Epithelial cell of esophagus (primary cell): ENCODE measurements around the gene KAT2A.

Source experiments
- DNase-seq: peaks from one replicate; pipeline ENCODE4 v3.0.0; 2010; ENCODE audit warnings: low read depth
- H3K4me3 ChIP-seq: 2 replicates; pipeline ENCODE4 v1.5.1; 2011; ENCODE audit warnings: mild to moderate bottlenecking, low read length, control low read depth
- TF ChIP-seq, protein P1 (sequence below): IDR thresholded peaks from 2 replicates; pipeline ENCODE4 v1.5.1; 2011; ENCODE audit warnings: low read depth, mild to moderate bottlenecking, low read length, control low read depth, inconsistent platforms; ENCODE audit not compliant: insufficient read depth; ENCODE audit errors: missing control alignments

The KAT2A gene

DNA sequence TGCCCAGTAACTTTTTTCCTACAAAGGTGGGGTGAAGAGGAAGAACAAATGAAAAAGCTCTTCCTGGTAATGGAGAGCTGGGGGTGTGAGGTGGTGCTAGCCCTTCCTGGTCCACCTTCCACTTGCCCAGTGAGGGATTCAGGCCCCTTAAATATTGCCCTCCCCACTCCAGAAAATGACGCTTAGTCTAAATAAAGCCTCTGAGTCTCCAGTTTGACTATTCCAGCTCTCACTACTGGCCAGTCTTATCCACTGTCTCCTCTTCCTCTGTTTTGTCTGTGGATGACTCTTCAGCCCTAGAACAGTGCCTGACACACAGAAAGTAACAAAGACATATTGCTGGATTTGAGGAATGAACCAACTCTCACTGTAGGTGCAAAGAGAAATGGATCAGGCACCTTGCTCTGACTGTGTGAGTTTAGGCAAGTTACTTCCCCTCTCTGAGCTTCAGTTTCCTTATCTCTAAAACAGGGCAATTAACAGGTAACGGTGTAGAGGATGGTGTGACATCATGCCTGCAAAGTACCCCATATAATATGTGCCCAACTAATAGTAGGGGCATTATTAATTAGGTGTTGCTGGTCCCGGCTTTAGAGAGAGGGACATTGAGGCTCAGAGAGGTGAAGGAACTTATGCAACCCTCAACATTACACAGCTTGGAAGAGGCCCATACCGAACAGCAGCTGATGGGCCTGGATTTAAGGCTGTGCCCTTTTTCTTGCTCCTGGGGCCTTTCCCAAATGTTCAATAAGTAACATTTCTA is 44.2 kb downstream of the KAT2A start:
- DNase-seq: no peak
- H3K4me3 ChIP-seq: no peak overlapping the region
- TF ChIP-seq, protein P1, sequence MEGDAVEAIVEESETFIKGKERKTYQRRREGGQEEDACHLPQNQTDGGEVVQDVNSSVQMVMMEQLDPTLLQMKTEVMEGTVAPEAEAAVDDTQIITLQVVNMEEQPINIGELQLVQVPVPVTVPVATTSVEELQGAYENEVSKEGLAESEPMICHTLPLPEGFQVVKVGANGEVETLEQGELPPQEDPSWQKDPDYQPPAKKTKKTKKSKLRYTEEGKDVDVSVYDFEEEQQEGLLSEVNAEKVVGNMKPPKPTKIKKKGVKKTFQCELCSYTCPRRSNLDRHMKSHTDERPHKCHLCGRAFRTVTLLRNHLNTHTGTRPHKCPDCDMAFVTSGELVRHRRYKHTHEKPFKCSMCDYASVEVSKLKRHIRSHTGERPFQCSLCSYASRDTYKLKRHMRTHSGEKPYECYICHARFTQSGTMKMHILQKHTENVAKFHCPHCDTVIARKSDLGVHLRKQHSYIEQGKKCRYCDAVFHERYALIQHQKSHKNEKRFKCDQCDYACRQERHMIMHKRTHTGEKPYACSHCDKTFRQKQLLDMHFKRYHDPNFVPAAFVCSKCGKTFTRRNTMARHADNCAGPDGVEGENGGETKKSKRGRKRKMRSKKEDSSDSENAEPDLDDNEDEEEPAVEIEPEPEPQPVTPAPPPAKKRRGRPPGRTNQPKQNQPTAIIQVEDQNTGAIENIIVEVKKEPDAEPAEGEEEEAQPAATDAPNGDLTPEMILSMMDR: no peak

DNA sequence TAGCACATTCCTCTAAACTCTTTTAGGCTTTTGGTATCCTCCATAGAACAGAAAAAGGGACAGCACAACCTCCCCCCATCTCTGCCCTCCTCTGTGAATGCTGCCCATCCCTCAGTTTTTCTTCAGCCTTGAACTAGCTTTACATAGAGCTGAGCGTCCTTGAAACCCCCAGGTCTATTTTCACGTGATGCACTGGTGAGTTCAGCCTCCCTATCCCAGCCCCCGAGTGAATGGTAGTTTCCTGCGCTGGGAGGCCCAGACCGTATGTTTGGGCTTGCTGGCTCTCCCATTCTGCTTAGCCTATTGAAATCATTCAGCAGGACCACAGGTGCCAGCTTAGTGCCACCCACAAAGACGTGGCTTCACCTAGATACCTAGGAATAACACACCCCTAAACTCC is 45.4 kb downstream of the KAT2A start:
- TF ChIP-seq, protein P1: no peak
- no peak overlapping the region for H3K4me3 ChIP-seq
- no peak for DNase-seq

DNA sequence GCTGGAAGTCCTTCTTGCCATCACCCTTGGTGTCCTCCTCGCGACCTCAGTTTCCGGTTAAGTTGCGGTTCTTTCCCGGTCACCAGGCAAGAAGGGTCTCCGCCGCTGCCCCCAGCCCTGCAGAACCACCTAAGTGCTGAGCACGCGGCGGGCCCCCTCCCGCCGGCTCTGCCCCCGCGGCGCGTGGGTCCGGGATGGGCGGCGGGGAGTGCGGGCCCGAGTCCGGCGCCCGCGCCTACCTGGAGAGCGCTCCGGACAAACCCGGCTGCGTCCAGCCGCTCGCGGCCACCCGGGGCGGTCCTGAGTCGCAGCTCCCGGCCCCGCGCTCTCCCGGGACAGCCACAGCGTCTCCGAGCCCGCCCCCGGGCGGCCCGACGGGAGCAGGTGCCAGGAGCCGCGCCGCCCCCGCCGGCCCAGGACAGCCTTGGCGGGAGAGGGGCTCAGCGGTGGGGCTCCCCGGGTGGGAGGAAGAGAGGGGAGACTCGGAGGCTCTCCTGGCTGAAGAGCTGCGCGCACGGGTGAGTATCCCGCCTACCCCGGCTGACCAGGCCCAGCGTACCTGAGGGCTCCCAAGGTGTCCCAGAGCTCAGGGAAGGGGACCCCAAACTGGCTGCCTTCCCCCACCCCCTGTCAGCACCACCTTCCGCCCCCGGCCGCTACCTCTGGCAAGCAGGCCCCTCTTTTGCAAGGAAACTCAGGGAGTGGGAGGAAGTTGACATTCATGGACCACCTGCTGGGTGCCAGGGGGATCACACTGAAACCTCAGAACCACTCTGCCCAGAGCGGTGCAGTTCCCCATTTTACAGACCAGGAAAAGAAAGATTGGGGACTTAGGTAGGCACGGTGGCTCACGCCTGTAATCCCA is 48.6 kb downstream of the KAT2A start:
- TF ChIP-seq, protein P1: no peak
- no peak for DNase-seq
- no peak overlapping the region for H3K4me3 ChIP-seq

DNA sequence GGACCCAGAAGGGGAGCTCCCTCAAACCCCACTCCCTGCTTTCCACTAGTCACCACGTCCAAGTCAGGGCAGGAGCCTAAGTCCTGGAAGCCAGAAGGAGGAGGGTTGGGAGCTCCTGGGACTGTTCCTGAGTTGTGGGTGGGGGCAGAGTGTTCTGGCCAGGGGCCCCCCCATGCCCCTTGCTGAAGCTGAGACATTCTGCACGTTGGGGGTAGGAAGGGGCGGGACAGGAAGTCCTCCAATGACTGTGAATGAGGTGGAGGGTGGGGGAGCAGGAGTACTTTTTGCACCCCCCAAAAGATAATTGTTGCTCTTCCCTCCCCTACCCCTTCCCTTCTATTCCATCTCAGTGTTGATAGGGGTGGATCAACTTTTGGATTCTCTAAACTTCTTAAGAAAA is 49.4 kb downstream of the KAT2A start:
- no peak for DNase-seq
- TF ChIP-seq, protein P1: no peak
- H3K4me3 ChIP-seq: no peak overlapping the region

DNA sequence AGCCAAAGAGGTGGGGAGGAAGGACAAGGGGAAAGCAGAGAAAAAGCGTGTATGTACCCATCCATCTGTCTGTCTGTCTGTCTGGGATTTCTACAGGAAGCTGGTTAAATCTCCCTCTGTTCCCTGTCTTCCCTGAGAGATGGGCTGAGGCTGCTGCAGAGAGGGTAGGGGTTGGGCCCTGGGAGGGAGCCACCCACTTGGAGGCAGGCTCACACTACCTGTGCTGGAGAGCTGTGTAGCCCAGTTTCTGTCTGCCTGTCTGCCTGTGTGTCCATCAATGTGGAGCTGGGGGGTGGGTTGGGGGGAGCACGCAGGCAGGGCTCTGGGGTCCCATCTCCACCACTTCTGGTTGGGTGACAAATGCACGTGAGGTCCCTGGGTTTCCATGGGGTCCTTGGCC is 52.2 kb downstream of the KAT2A start:
- peak; percentile 33 for DNase-seq
- no peak overlapping the region for H3K4me3 ChIP-seq
- TF ChIP-seq, protein P1: no peak

DNA sequence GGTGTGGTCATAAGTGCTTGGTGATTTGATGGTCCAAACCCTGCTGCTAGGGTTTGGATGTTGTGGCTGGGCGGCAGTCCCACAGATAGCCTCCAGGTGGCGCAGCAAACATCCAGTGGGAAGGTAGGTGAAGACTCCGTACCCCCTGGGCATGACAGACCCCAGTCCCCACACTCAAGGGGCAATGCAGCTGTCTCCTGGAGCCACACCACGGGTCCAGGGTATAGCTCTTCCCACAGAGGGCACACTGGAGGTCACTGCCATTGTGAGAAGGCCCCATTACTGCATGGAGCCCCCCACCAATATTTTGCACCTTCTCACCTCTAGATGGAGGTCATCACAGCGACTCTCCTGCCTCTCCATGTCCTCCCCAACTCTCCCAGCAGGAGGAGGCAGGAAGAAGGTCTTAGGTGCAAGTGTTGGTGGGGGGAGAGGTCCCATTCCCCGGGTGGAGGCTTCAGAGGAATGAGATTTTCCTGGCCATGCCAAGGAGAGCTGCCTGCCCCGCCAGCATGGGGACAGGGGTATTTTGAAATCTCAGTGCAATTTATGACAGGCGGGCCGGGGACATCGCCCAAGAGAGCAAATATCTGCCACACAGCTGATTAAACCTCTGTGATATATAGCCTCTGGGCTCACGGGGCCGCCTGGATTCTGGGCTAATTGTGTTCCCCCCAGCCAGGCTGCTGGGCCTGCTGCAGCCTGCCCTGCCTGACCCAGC is 53.6 kb downstream of the KAT2A start:
- TF ChIP-seq, protein P1: peak; percentile 93
- H3K4me3 ChIP-seq: no peak overlapping the region
- peak; percentile 55 for DNase-seq
